Heart right ventricle (tissue), 16 donors: ENCODE results near the gene DCAF12. TPM values are rescaled to one million over a fixed set of nuclear protein-coding genes. Genes with fewer than 3 reads are reported as not detected.

Experiments
- ATAC-seq, 8 donors: fragments of 200-7000 bp; cut with Tn5 transposase; one replicate each; pipeline ENCODE4 v1.9.1; 2020; ENCODE audit warnings: mild to moderate bottlenecking in 8 of 8, moderate library complexity in 8 of 8, moderate number of reproducible peaks in 1 of 8
- DNase-seq, 2 donors: peaks; one replicate each; pipeline ENCODE4 v3.0.0-alpha.2; 2020
- H3K27ac ChIP-seq, 10 donors: fragments of 200-600 bp; sonication (generic) in 2 of 10; one replicate each; pipeline versions ENCODE4 v1.5.0 to v1.8.0; 2020 to 2022; ENCODE audit warnings: mild to moderate bottlenecking in 3 of 10
- H3K27me3 ChIP-seq, 7 donors: fragments of 200-600 bp; one replicate each; pipeline ENCODE4 v1.8.0; 2021 to 2022; ENCODE audit warnings: mild to moderate bottlenecking in 2 of 7
- H3K36me3 ChIP-seq, 9 donors: fragments of 200-600 bp; sonication (generic) in 1 of 9; one replicate each; pipeline versions ENCODE4 v1.5.0 to v1.8.0; 2020 to 2022; ENCODE audit warnings: mild to moderate bottlenecking in 2 of 9
- H3K4me1 ChIP-seq, 9 donors: fragments of 200-600 bp; sonication (generic) in 1 of 9; one replicate each; pipeline versions ENCODE4 v1.5.0 to v1.8.0; 2020 to 2022; ENCODE audit warnings: mild to moderate bottlenecking in 4 of 9
- H3K4me3 ChIP-seq, 10 donors: fragments of 200-600 bp; sonication (generic) in 2 of 10; one replicate each; pipeline versions ENCODE4 v1.5.0 to v1.8.0; 2020 to 2022; ENCODE audit warnings: mild to moderate bottlenecking in 7 of 10, moderate library complexity in 2 of 10
- H3K9me3 ChIP-seq, 11 donors: fragments of 200-600 bp in 10 of 11; sonication (generic) in 2 of 11; one replicate each; pipeline versions ENCODE4 v1.5.0 to v1.8.0; 2013 to 2022; ENCODE audit warnings: mild to moderate bottlenecking in 2 of 11, control low read depth in 1 of 11, moderate library complexity in 1 of 11
- WGBS, 2 donors: extraction: QIAGEN DNeasy Blood & Tissue Kit; methylation state at CpG; one replicate each; pipeline ENCODE4 v1.1.7; 2013; ENCODE audit warnings: inconsistent platforms in 1 of 2; 5-methylcytosine and 5-hydroxymethylcytosine counted together
- intact Hi-C, 10 donors: fragments of 100-400 bp; cut with DNase I; formaldehyde crosslinking; loops; one replicate each; pipeline versions ENCODE4 v1.11.1 to v1.14.2; 2022
- polyA plus RNA-seq, 2 donors: library from polyadenylated mRNA; stranded (reverse); fragments of 200-250 nt; gene quantifications; one replicate each; pipeline ENCODE4 v1.2.3, GENCODE V29; 2013
- total RNA-seq, 10 donors: library from RNA; stranded (reverse); fragmentation: NEBNext Ultra II Directional in 3 of 10; extraction: Animal tissue kit (Norgen Biotek cat#: 25700) in 3 of 10; gene quantifications; one replicate each; pipeline versions ENCODE4 v1.2.1 to v1.2.4, GENCODE V29; 2021 to 2023
- TF ChIP-seq, protein P1 (sequence below), 9 donors: fragments of 200-600 bp; sonication (generic) in 2 of 9; IDR thresholded peaks; one replicate each; pipeline versions ENCODE4 v1.5.0 to v1.8.0; 2021 to 2022; ENCODE audit warnings: antibody characterized with exemption in 9 of 9, mild to moderate bottlenecking in 5 of 9, moderate library complexity in 1 of 9
- donor health status: Arrhythmogenic right ventricular cardiomyopathy.
- donor health status: ischemic (EF 13 %, LVEDD 7.1; RV severe dilation, severe dysfunction).
- donor health status: healthy with polysubstance abuse.
- donor health status: DM: no; HTN: yes; CAD: no.
- donor health status: DM: no; HTN: no; CAD: no.
- donor health status: ischemic (EF 25% LVEDD 6.9; RV normal size, moderate dysfunction).
- donor health status: ischemic (EF 25% LVEDD 5.7; RV mildly dilated, moderate dysfunction).
- donor health status: healthy.
- donor health status: DM: yes; HTN: yes; CAD: no.
- donor health status: Ischemic cardiomyopathy.
- donor health status: ischemic (EF 35%, LVEDD 5.7; RV mildly dilated, moderate dysfunction).
- donor health status: nonischemic (EF 11% LVEDD 7.7; RV severe dilation, severe dysfunction).
- donor health status: DM: yes; HTN: yes; CAD: no.
- donor health status: PGD.
- donor health status: ischemic (EF 29% LVEDD 5.4; RV normal size, mild dysfunction).
- donor health status: nonischemic (EF 23%, LVEDD 6.1; RV moderate dilation, normal function).

DCAF12 gene
- total and polyA plus RNA-seq, 12 donors, result 6.4 to 24.2 (median 15.7) TPM

GRCh38 chr9:34072410-34072809 lies 54.1 kb downstream of the DCAF12 start:
- Histone ChIP-seq H3K27me3 (no peaks in the 10 kb centered on the region), H3K27ac (no peak overlapping the region), H3K4me1 (peaks cover 0 to 6% (median 0%) of the 10 kb centered on the region in 9 donors), H3K36me3 (no peaks in the 10 kb centered on the region), H3K9me3 (no peaks in the 10 kb centered on the region), H3K4me3 (no peak overlapping the region)
- intact Hi-C loops, result loop anchor here in 7 of 10 donors (2.0 to 10.0 kb wide), 7 partner anchors 20 to 258 kb away; partner anchors contain the start of gene UBE2R2 (in 3 of the 7)
- TF ChIP-seq, protein P1, sequence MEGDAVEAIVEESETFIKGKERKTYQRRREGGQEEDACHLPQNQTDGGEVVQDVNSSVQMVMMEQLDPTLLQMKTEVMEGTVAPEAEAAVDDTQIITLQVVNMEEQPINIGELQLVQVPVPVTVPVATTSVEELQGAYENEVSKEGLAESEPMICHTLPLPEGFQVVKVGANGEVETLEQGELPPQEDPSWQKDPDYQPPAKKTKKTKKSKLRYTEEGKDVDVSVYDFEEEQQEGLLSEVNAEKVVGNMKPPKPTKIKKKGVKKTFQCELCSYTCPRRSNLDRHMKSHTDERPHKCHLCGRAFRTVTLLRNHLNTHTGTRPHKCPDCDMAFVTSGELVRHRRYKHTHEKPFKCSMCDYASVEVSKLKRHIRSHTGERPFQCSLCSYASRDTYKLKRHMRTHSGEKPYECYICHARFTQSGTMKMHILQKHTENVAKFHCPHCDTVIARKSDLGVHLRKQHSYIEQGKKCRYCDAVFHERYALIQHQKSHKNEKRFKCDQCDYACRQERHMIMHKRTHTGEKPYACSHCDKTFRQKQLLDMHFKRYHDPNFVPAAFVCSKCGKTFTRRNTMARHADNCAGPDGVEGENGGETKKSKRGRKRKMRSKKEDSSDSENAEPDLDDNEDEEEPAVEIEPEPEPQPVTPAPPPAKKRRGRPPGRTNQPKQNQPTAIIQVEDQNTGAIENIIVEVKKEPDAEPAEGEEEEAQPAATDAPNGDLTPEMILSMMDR (IDR thresholded peaks at IDR 0.05), result no peak
- DNase-seq, result no peak
- 77 to 78% methylated on average over 2 of the region's 2 CpGs for WGBS, 2 donors
- no peak for ATAC-seq

- intact Hi-C loops, result loop anchor here in 7 of 10 donors (5.0 to 10.0 kb wide), 6 partner anchors 56 to 256 kb away; partner anchors contain the start of gene UBE2R2 (in 3 of the 7)
- H3K4me3 ChIP-seq, result no peak overlapping the region
- 72% methylated on average over 5 of the region's 5 CpGs for WGBS, 2 donors
- TF ChIP-seq, protein P1 (IDR thresholded peaks at IDR 0.05), result no peak
- H3K27me3 ChIP-seq, result no peaks in the 10 kb centered on the region
- H3K27ac ChIP-seq, result no peak overlapping the region
- H3K4me1 ChIP-seq, result peaks cover 0 to 6% (median 0%) of the 10 kb centered on the region in 9 donors
- H3K36me3 ChIP-seq, result no peaks in the 10 kb centered on the region
- H3K9me3 ChIP-seq, result no peaks in the 10 kb centered on the region
- DNase-seq, result no peak
- no peak for ATAC-seq
Observed at GRCh38 chr9:34070606-34071324, 55.7 kb downstream of the DCAF12 start.

GRCh38 chr9:34069831-34070230 lies 56.7 kb downstream of the DCAF12 start:
- 88 to 95% methylated on average over 6 of the region's 6 CpGs for WGBS, 2 donors
- no peak overlapping the region for H3K4me3 ChIP-seq
- no peaks in the 10 kb centered on the region for H3K9me3 ChIP-seq
- H3K36me3 ChIP-seq, result no peaks in the 10 kb centered on the region
- no peak for ATAC-seq
- intact Hi-C loops, result loop anchor here in 7 of 10 donors (5.0 to 10.0 kb wide), 6 partner anchors 55 to 255 kb away; partner anchors contain the start of gene UBE2R2 (in 3 of the 7)
- TF ChIP-seq, protein P1 (IDR thresholded peaks at IDR 0.05), result no peak
- H3K4me1 ChIP-seq, result peaks cover 0 to 6% (median 0%) of the 10 kb centered on the region in 9 donors
- DNase-seq, result no peak
- no peak overlapping the region for H3K27ac ChIP-seq
- no peaks in the 10 kb centered on the region for H3K27me3 ChIP-seq

GRCh38 chr9:34065541-34065940 lies 61.0 kb downstream of the DCAF12 start:
- no peak overlapping the region for H3K27ac ChIP-seq
- H3K4me3 ChIP-seq, result no peak overlapping the region
- 95% methylated on average over 3 of the region's 3 CpGs for WGBS, 2 donors
- H3K36me3 ChIP-seq, result no peaks in the 10 kb centered on the region
- no peak for ATAC-seq
- intact Hi-C loops, result no loop called here
- DNase-seq, result no peak
- no peaks in the 10 kb centered on the region for H3K4me1 ChIP-seq
- H3K9me3 ChIP-seq, result no peaks in the 10 kb centered on the region
- no peaks in the 10 kb centered on the region for H3K27me3 ChIP-seq
- TF ChIP-seq, protein P1 (IDR thresholded peaks at IDR 0.05), result no peak
